Uterus (tissue), 2 donors: ENCODE data around the gene SLC7A14.

Experiments
- CTCF ChIP-seq, 4 experiments: fragments of 200-600 bp in 2 of 4; fragments of 450-650 bp in 2 of 4; sonication (generic) in 2 of 4; IDR thresholded peaks; one replicate each; pipeline ENCODE4 v1.5.1; 2016 to 2019; ENCODE audit warnings: antibody characterized with exemption in 4 of 4, mild to moderate bottlenecking in 2 of 4, moderate library complexity in 1 of 4
- POLR2A ChIP-seq, 2 donors: fragments of 450-650 bp; IDR thresholded peaks; one replicate each; pipeline ENCODE4 v1.6.1; 2016; ENCODE audit warnings: antibody characterized with exemption in 2 of 2, mild to moderate bottlenecking in 1 of 2, moderate library complexity in 1 of 2

DNA sequence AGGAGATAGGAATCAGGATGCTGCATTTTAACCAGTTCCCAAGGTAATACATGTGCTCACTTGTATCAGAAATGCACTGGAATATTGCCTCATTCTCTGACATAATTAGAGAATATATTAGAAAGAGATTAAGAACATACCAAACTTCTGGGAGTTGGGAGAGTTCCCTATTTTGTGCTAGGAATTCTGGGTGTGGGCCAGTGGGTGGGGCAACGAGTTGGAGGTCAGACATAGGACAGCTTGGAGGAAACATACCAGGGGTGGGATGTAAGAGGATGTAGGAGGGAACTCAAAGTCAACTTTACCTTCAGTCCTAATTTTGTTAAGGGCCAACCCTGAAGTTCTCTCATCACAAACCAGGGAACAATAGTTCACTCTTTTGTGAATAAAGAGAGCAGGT lies 83.6 kb downstream of the SLC7A14 start:
- TF ChIP-seq POLR2A (IDR thresholded peaks at IDR 0.05) (no peak), CTCF (IDR thresholded peaks at IDR 0.05) (no peak)
